Osteoblast (primary cell): ENCODE results near the gene TENM3. TPM values are rescaled to one million over a fixed set of nuclear protein-coding genes. Genes with fewer than 3 reads are reported as not detected.

Experiments
- DNase-seq: peaks from one replicate; pipeline ENCODE4 v3.0.0; 2011; ENCODE audit warnings: low spot score, mixed read lengths; ENCODE audit not compliant: insufficient read length; ENCODE audit errors: missing footprints
- H2AFZ ChIP-seq: 2 replicates; pipeline ENCODE4 v1.6.0; 2011; ENCODE audit warnings: mild to moderate bottlenecking, low read length
- H3K27ac ChIP-seq: 2 replicates; pipeline ENCODE4 v1.5.1; 2011; ENCODE audit warnings: mild to moderate bottlenecking, low read depth, low read length, moderate library complexity
- H3K27me3 ChIP-seq: 2 replicates; pipeline ENCODE4 v1.6.0; 2012; ENCODE audit warnings: mild to moderate bottlenecking, control low read depth, inconsistent platforms, low read length, moderate library complexity; ENCODE audit not compliant: insufficient read depth
- H3K36me3 ChIP-seq: 2 replicates; pipeline ENCODE4 v1.5.1; 2011; ENCODE audit warnings: mild to moderate bottlenecking, low read length, control low read depth, moderate library complexity; ENCODE audit not compliant: insufficient read depth
- H3K4me1 ChIP-seq: 2 replicates; pipeline ENCODE4 v1.5.1; 2011; ENCODE audit warnings: mild to moderate bottlenecking, low read length, control low read depth, moderate library complexity; ENCODE audit not compliant: insufficient read depth
- H3K4me2 ChIP-seq: 2 replicates; pipeline ENCODE4 v1.6.0; 2011; ENCODE audit warnings: mild to moderate bottlenecking, low read length; ENCODE audit not compliant: insufficient read depth
- H3K4me3 ChIP-seq: fragments of 200-600 bp; sonication (generic); 3 replicates; pipeline ENCODE4 v1.5.1; 2012; ENCODE audit warnings: mild to moderate bottlenecking, low read length, inconsistent platforms; ENCODE audit not compliant: insufficient read depth
- H3K79me2 ChIP-seq: 2 replicates; pipeline ENCODE4 v1.6.0; 2012; ENCODE audit warnings: mild to moderate bottlenecking, low read length, control low read depth, inconsistent platforms; ENCODE audit not compliant: insufficient read depth
- H3K9me3 ChIP-seq: 2 replicates; pipeline ENCODE4 v1.5.1; 2011; ENCODE audit warnings: low read depth, low read length, control low read depth
- H4K20me1 ChIP-seq: 2 replicates; pipeline ENCODE4 v1.6.0; 2012; ENCODE audit warnings: mild to moderate bottlenecking, low read length, control low read depth; ENCODE audit not compliant: insufficient read depth
- CTCF ChIP-seq: IDR thresholded peaks from 2 replicates; pipeline ENCODE4 v1.5.1; 2011; ENCODE audit warnings: mild to moderate bottlenecking, low read depth, low read length, moderate library complexity; ENCODE audit errors: extremely low read depth
- total RNA-seq: library from RNA; depleted of rRNA; stranded (reverse); fragments of >200 nt; gene quantifications from 2 replicates; pipeline ENCODE4 v1.2.3, GENCODE V29; 2012

TENM3 gene
- total RNA-seq, 1 donor = 59.0 TPM

GRCh38 chr4:182486881-182487280 is 243.7 kb downstream of the TENM3 start:
- Histone ChIP-seq H3K4me2 (no peak overlapping the region), H3K79me2 (no peaks in the 10 kb centered on the region), H3K4me3 (no peak overlapping the region), H3K9me3 (peaks cover 2% of the 10 kb centered on the region), H4K20me1 (no peaks in the 10 kb centered on the region), H3K27me3 (no peaks in the 10 kb centered on the region), H3K4me1 (no peaks in the 10 kb centered on the region), H2AFZ (no peak overlapping the region), H3K27ac (no peak overlapping the region), H3K36me3 (no peaks in the 10 kb centered on the region)
- DNase-seq = no peak
- no peak for TF ChIP-seq CTCF

- Histone ChIP-seq H3K4me3 (no peak overlapping the region), H3K79me2 (no peaks in the 10 kb centered on the region), H4K20me1 (no peaks in the 10 kb centered on the region), H3K27ac (no peak overlapping the region), H3K27me3 (no peaks in the 10 kb centered on the region), H3K9me3 (peaks cover 2% of the 10 kb centered on the region), H2AFZ (no peak overlapping the region), H3K4me1 (no peaks in the 10 kb centered on the region), H3K36me3 (no peaks in the 10 kb centered on the region), H3K4me2 (no peak overlapping the region)
- TF ChIP-seq CTCF = no peak
- DNase-seq = no peak
These were observed 245.7 kb downstream of the TENM3 start for GRCh38 chr4:182488896-182489295.

GRCh38 chr4:182489607-182490006 is 246.4 kb downstream of the TENM3 start:
- TF ChIP-seq CTCF = no peak
- H3K27ac ChIP-seq = no peak overlapping the region
- no peak for DNase-seq
- no peak overlapping the region for H3K4me3 ChIP-seq
- H3K27me3 ChIP-seq = no peaks in the 10 kb centered on the region
- no peaks in the 10 kb centered on the region for H3K4me1 ChIP-seq
- no peaks in the 10 kb centered on the region for H4K20me1 ChIP-seq
- no peaks in the 10 kb centered on the region for H3K79me2 ChIP-seq
- H3K9me3 ChIP-seq = peaks cover 2% of the 10 kb centered on the region
- no peak overlapping the region for H2AFZ ChIP-seq
- no peak overlapping the region for H3K4me2 ChIP-seq
- no peaks in the 10 kb centered on the region for H3K36me3 ChIP-seq

- Histone ChIP-seq H4K20me1 (no peaks in the 10 kb centered on the region), H3K27ac (peak overlapping the region; percentile 60), H3K36me3 (no peaks in the 10 kb centered on the region), H3K27me3 (no peaks in the 10 kb centered on the region), H3K79me2 (no peaks in the 10 kb centered on the region), H3K9me3 (peaks cover 2% of the 10 kb centered on the region), H2AFZ (no peak overlapping the region), H3K4me1 (no peaks in the 10 kb centered on the region), H3K4me3 (peak overlapping the region; percentile 56), H3K4me2 (peak overlapping the region; percentile 67)
- no peak for DNase-seq
- no peak for TF ChIP-seq CTCF
These were observed 248.5 kb downstream of the TENM3 start for GRCh38 chr4:182491719-182492118.
